ENCODE measurements around the gene TRNAU1AP.
A peak's percentile ranks its signal among the peaks of the same experiment; 100 is the strongest.
"Not testable (repeated sequence)": the region's sequence is repeated elsewhere in the genome, so short reads cannot be mapped to it uniquely, and the experiment has no call there.

Gene TRNAU1AP

DNA sequence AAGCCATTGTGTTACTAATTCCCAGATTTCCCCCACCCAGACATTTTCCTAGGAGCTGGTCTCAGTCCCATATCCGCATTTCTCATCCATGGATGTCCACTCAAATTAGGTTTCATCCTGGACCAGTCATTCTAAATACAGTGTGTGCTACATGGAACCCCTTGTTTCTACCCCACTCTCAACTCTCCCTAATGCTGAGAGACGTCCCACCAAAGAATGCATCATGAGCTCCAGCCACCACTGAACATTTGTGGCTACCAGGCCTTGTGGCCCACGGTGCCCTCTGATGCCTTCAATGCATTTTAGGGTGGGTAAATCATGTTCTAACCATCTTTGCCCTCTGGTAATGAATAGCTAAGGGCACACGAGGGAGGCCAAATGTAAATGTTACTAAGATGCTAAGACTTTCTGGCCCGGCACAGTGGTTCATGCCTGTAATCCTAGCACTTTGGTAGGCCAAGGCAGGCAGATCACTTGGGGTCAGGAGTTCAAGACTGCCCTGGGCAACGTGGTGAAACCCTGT lies 25.9 kb downstream of the TRNAU1AP start:
- DNase-seq: no peak

GRCh38 chr1:28579401-28579800 lies 26.5 kb downstream of the TRNAU1AP start:
- no peak for DNase-seq

DNA sequence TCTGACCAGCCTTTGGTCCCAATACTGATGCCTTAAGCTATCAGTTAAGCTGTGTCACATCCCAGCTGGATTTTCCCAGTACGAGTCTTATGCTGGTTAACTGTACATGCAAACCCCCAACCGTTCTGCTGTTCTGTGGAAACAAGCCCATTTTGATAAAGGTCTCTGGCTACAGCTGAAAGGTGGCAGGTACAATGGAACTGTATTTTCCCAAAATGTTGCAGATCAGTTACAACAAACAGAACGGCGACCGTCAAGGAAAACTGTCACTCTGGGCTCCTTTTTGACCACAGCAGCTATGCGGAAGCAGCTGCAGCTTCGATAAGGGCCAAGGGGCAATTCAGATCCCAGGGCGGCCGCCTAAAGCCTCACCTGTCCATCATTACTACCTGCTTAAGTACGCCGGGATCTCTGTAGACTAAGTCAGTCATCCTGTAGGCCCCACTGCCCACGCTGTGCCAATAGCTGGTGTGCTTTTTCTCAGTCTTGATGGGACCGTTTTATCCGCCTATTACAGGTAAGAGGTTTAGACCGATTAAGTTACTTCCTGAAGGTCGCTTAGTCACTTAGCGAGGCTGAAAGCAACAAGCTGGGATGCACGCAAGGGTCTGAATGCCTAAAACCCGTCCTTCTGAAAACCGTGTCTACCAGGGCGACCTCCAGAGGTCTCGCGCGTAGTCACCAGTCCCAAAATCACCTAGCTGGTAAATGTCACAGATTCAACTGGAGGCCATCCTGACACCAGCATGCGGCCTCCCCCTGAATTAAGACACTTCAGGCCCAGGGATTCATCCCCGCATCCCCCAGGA lies 28.0 kb downstream of the TRNAU1AP start:
- peak; percentile 60 for DNase-seq

DNA sequence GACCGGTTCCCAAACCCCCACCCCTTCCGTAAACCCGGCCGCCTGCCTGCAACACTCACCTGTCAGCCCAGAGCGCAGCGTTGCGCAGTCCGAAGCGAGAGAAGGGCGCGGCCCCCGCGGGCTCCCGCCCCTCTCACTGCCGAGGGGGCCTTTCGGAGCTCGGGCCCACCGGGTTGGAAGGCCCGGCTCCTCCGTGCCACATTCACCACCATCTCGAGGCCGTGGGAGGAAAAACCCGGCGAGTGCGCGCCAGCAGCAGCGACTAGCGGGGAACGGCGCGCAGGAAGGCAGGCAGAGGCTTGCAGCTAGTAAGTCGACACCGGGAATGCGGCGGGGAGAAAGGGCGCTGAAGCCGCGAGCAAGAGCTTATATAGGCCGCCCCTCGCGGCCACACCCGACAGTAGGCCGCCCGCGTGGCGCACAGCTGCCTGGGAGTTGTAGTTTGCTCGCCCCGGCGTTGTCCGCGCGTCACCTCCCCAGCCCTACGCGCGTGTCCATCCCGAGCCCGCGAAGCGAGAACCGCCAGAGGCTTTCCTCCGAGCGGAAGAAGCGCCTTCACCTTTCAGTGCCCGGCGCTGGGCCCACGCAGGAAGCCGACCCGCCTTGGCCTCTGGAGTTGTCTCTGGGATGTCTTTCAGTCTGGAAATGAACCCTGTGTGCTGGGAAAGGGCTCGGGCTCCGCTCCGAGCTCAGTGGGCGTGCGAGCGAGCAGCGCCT lies 28.8 kb downstream of the TRNAU1AP start:
- peak; percentile 89 for DNase-seq

DNA sequence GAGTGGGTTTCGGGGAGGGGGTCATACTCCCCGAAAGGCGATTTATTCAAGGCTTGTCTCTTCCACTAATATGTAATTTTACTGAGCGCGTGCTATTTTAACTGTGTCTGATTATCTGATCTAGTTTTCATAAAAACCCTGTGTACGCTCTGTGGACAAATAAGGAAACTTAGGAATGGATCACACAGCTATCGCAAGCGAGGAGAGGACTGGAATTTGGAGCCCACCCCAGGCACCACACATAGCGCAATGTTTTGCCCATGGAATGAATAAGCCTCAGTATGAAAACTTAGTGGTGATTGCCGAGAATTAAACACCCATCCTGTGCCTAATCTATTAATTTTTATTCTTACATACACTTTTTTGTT lies 29.3 kb downstream of the TRNAU1AP start:
- no peak for DNase-seq

DNA sequence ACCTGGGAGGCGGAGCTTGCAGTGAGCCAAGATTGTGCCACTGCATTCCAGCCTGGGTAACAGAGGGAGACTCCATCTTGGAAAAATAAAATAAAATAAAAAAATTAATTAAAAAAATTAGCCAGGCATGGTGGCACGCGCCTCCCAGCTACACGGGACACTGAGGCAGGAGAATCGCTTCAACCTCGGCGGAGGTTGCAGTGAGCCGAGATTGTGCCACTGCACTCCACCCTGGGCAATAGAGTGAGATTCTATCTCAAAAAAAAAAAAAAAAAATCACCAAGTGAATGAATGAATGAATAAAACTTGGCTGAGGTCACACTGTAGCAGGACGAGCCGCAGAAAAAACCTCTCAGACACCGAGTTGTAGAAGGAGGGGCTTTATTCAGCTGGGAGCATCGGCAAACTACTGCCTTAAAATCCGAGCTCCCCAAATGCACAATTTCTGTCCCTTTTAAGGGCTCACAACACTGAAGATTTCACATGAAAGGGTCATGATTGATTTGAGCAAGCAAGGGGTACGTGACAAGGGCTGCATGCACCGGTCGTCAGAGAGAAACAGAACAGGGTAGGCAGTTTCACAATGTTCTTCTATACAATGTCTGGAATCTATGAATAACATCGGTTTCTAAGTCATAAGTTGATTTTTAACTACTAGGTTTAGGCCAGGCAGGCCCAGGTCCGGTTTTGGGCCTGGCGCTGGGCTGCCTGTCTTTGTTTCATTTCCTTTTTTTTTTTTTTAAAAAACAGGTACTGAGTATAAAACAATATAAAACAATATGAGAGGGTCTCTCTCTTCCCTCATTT lies 33.9 kb downstream of the TRNAU1AP start:
- not testable (repeated sequence) for DNase-seq

DNA sequence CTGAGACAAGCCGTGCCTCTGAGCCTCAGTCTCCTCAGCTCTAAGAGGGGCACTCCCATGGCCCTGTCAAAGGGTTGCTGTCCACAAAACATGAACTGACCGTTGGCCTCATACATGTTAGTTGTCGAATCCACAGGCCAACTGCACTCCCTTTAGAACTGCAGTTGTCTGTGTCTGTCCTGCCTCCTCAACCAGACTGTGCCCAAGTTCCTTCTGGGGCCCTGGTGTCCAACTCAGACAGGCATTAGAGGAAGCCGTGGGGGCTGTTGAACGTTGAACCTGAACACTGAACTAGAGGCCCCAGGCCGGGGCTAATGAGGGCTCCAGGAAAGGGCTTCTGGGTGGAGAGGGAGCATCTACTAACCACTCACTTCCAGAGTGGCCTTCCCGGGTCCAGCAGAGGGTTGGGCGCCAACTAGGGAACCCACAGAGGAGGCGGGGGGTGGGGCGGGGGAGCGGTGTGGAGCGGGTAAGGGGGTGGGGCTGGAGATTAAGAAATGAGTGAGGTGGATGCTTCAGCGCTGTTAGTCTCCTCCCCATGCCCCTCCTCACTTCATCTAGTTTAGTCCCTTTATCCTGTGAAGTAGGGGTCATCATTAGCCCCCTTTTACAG lies 38.9 kb downstream of the TRNAU1AP start, which contains the start of gene RAB42:
Gene RAB42 (plus strand): TSS at position 558 of the 613 bp plus-strand sequence. CDS start 247 bp downstream, outside the sequence.
- DNase-seq: no peak

- DNase-seq: no peak
Observed at GRCh38 chr1:28592321-28593071, 39.6 kb downstream of the TRNAU1AP start.

GRCh38 chr1:28593988-28594356 lies 41.1 kb downstream of the TRNAU1AP start:
- not testable (repeated sequence) for DNase-seq

DNA sequence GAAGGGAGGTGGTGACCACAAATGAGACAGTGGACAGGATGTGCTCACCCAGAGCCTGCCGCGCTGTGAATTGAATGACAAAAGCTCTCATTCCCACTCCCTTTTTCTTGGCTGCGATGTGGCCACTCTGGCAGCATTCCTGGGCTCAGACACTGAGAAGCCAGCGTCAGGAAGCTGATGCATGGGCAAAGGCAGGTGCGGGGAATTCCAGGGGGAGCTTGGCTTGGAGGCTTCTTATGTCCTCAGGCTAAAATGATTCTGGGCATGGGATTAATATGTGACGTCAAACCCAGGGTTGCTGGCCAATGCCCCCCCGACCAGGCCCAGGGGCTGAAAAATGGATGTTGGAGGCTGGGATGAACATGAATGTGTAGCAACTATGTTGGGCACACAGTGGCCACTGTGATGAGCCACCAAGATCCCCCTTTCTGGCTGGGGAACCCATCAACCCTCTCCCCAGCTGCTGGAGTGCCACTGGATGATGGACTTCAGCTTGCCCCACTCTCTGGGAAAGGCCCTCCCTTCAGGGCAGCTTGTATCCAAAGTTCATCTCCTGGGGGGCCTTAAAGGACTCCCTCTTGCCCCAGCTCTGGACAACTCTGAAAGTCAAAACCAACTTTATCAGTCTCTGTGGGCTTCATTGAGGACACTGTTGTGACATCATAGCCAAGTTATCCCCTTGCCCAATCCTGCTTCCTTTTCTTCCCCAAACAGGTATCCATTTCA lies 42.0 kb downstream of the TRNAU1AP start:
- DNase-seq: not testable (repeated sequence)

GRCh38 chr1:28595412-28596191 lies 42.7 kb downstream of the TRNAU1AP start:
- no peak for DNase-seq

DNA sequence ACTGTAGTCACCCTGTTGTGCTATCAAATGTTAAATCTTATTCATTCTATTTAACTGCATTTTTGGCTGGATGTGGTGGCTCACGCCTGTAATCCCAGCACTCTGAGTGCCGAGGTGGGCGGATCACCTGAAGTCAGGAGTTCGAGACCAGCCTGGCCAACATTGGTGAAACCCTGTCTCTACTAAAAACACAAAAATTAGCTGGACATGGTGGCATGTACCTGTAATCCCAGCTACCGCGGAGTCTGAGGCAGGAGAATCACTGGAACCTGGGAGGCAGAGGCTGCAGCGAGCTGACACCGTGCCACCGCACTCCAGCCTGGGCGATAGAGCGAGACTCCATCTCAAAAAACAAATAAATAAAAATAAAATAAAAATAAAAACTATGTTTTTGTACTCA lies 43.4 kb downstream of the TRNAU1AP start:
- not testable (repeated sequence) for DNase-seq

- no peak for DNase-seq
Observed at GRCh38 chr1:28601696-28602095, 48.8 kb downstream of the TRNAU1AP start.

DNA sequence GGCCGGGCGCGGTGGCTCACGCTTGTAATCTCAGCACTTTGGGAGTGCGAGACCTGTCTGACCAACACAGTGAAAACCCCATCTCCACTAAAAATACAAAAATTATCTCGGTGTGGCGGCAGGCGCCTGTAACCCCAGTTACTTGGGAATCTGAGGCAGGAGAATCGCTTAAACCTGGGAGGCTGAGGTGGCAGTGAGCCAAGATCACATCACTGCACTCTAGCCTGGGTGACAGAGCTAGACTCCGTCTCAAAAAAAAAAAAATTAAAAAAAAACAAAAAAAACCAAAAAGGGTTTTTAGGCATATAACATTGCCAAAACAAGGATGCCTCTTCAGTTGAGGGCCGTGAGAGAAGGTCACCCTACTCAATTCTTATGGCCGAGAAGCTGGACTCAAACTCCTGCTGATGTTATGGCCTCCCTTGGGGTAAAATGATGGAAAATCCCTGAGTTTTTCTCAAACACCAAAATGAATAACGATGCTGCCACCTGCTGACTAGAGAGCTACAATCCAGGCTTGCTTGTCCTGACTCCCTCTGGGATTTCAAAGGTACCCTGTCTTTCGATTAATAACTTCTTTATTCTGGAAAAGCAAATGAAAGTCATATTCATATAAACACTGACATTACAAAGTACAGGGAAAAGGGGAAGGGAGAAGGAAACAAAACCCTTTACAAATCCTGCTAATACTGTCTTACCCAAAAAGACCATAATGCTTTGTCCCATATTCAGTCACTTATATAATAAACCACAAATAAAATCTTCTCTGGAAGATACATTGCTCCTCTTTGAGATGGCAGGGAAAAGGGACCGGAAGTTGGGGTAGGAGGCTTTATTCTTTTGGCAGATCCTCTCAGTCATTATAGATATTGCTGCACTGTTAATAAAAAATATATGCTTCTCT lies 49.9 kb downstream of the TRNAU1AP start:
- peak; percentile 10 for DNase-seq

DNA sequence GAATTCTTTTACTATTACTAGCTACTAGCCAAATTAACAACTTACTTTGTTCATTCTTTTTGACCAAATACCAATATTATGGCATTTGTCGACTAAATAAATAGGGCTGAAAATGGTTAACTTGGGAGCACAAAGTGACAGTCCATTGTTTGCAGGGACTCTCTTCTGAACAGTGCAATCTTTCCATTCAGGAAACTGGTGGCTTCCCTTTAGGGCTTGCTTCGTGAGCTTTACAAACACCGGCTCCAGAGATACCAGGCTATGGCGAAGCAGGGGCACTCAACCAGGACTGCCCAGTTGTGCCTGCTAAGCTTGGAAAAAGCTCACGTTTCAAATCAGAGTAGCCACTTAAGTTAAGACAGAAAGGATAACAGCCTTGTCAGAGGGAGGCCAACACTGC lies 51.5 kb downstream of the TRNAU1AP start:
- no peak for DNase-seq

DNA sequence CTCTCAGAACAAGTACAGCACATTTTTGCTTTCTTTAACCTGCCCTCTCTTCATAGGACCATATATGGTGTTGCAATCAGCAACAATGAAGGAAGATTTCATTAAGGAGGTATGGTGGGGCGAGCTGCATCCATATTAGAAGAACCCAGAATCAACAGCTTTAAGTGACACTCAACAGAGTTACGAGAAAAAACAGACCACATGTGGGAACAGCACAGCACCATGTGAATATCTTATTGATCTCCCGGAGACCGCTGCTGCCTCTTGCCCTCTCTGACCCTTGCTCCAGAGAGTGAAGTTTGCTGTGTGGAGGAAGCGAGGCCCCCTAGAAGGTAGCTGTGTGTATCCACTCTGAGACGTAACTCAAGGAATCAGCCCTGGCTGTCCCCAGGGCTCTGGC lies 52.1 kb downstream of the TRNAU1AP start:
- DNase-seq: no peak

GRCh38 chr1:28606771-28607170 lies 53.9 kb downstream of the TRNAU1AP start:
- no peak for DNase-seq

DNA sequence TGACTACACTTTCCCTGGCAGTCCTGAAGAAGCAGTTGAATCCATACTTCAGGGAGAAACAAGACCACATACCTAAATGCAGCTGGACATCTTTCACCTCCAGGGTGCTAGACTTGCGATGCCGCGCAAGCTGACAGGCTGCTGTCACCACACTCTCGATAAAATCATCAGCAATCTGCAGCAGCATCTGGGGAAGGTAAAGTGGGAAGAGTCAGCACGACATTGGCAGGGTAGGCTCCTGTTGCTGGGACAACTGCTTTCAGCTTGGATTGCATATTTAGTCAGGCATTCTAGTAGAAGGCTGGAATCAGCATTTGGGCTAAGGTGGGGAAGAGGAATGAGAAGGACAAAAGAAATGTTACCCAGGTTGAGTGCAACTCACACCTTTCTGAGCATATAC lies 60.3 kb downstream of the TRNAU1AP start:
- DNase-seq: no peak

Data from DMS79 (cell line).